Activated CD8-positive, alpha-beta memory T cell treated with anti-CD3 and anti-CD28 coated beads, Interleukin-2, amount 10 ng/mL, durations not matched to agents 7 days and 5 days (primary cell): ENCODE results near the gene DIS3L2. TPM values are rescaled to one million over a fixed set of nuclear protein-coding genes. Genes with fewer than 3 reads are reported as not detected.

Experiments
- ATAC-seq: fragments of 150-1000 bp; cut with Tn5 transposase; one replicate; pipeline ENCODE4 v1.10.0; 2021; ENCODE audit warnings: moderate library complexity
- CTCF ChIA-PET: fragments of 350-600 bp; sonication (Branson Sonifier 250); formaldehyde crosslinking; loops from one replicate; lab custom pipeline; 2021; ENCODE audit warnings: antibody characterized with exemption; lab: Charles Lee
- DNase-seq: peaks from one replicate; pipeline ENCODE4 v3.0.0-alpha.2; 2020
- H3K27ac Mint-ChIP-seq: one replicate; pipeline ENCODE4 v1.8.0; 2021; ENCODE audit warnings: mild to moderate bottlenecking, mixed read lengths
- H3K27me3 Mint-ChIP-seq: one replicate; pipeline ENCODE4 v1.8.0; 2021; ENCODE audit warnings: mixed read lengths
- H3K36me3 Mint-ChIP-seq: one replicate; pipeline ENCODE4 v1.8.0; 2021; ENCODE audit warnings: mild to moderate bottlenecking, mixed read lengths
- H3K4me1 Mint-ChIP-seq: one replicate; pipeline ENCODE4 v1.8.0; 2021; ENCODE audit warnings: mixed read lengths
- H3K4me3 Mint-ChIP-seq: one replicate; pipeline ENCODE4 v1.8.0; 2021; ENCODE audit warnings: mild to moderate bottlenecking, moderate library complexity, mixed read lengths
- H3K9me3 Mint-ChIP-seq: one replicate; pipeline ENCODE4 v1.8.0; 2022; ENCODE audit warnings: low read depth, mixed read lengths
- total RNA-seq, 2 experiments: library from RNA; stranded (reverse); gene quantifications; one replicate each; pipeline ENCODE4 v1.2.3, GENCODE V29; 2021

Gene DIS3L2
- total RNA-seq, 2 experiments from 2014 or later = 25.4 to 39.4 TPM

- H3K4me1 Mint-ChIP-seq = peaks cover 9% of the 10 kb centered on the region
- no peak overlapping the region for H3K27ac Mint-ChIP-seq
- CTCF ChIA-PET = interaction anchor here (0.8 to 15.4 kb wide), 13 partner anchors 11 to 598 kb away, joined by 3 to 153 read pairs (median 6); no protein-coding TSS in a partner anchor
- H3K4me3 Mint-ChIP-seq = no peak overlapping the region
- H3K36me3 Mint-ChIP-seq = no peaks in the 10 kb centered on the region
- peaks cover 53% of the 10 kb centered on the region for H3K27me3 Mint-ChIP-seq
- H3K9me3 Mint-ChIP-seq = no peaks in the 10 kb centered on the region
- DNase-seq (no peak), ATAC-seq (no peak)
Measured at GRCh38 chr2:231923951-231924888, 37.3 kb upstream of the DIS3L2 start.

DNA sequence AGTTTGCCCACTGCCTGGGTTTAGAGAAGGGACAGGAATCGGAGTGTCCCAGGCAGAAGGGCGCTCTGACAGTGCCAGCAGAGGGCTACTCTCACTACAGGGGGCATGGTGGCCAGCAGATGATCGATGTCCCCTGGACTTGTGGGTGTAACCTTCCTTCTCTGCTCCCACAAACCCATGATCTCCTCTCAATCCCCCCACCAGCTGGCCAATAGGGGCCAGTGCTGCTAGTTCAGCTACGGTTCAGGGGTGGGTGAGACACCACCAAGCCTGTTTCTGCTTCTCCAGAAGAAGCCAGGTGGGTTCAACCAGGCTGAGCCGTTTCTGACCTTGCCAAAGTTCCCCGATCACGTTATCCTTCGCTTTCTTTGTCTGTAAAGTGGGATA, 36.6 kb upstream of the DIS3L2 start:
- Mint-ChIP-seq H3K4me3 (no peak overlapping the region), H3K4me1 (peaks cover 9% of the 10 kb centered on the region), H3K27ac (no peak overlapping the region), H3K27me3 (peaks cover 53% of the 10 kb centered on the region), H3K9me3 (no peaks in the 10 kb centered on the region), H3K36me3 (no peaks in the 10 kb centered on the region)
- peak; percentile 3 for ATAC-seq
- CTCF ChIA-PET = interaction anchor here (1.0 to 15.4 kb wide), 18 partner anchors 8 to 606 kb away, joined by 3 to 153 read pairs (median 6); no protein-coding TSS in a partner anchor
- DNase-seq = no peak

DNA sequence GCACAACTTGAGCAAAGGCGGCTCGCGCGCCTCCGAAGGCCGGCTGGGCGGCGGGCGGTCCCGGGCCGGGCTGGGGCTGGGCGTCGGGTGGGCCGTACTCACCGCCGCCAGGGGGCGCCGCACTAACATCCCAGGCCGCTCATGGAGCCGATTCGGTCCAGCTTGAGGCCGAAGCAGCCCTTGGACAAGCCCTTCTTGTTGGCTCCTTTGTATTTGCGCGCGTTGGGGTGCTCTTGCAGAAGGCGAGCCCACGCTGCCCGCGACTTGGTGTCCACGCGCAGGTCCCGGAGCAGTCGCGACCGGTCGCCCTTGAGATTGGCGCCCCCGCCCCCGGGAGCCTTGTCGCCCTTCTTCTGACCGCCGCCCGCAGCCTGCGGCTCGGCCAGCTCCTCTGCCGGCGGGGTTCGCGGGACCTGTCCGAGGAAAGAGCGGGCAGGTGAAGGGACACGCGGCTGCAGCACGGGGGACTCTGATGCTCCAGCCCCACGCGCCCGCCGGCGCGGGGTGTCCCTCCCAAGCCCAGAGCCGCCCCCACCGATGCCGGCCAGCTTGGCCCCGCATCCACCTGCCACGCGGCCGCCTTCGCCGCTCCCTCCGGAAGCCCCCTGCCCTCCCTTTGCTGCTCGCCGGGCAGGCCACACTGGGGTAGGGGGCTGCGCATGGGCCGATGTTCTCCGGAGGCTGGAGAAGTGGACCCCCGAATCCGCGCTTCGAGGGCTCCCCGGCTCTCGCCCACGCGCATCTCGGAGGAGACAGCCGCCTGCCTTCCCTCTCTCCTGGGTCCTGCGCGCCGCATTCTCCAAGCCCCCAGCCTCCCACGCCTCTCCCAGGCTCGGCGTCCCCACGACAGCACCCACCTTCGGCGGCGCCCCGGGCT, 36.0 kb upstream of the DIS3L2 start:
- DNase-seq = peak; percentile 73
- Mint-ChIP-seq H3K27ac (no peak overlapping the region), H3K27me3 (peaks cover 53% of the 10 kb centered on the region), H3K4me3 (peak overlapping the region; percentile 43), H3K9me3 (no peaks in the 10 kb centered on the region), H3K36me3 (no peaks in the 10 kb centered on the region), H3K4me1 (peaks cover 9% of the 10 kb centered on the region)
- ATAC-seq = peak; percentile 73
- CTCF ChIA-PET = interaction anchor here (0.7 to 15.4 kb wide), 24 partner anchors 9 to 605 kb away, joined by 3 to 153 read pairs (median 4); no protein-coding TSS in a partner anchor

- CTCF ChIA-PET = interaction anchor here (0.6 to 15.4 kb wide), 22 partner anchors 9 to 605 kb away, joined by 3 to 153 read pairs (median 4); no protein-coding TSS in a partner anchor
- Mint-ChIP-seq H3K27ac (no peak within 1 kb of the TSS), H3K4me1 (peaks cover 9% of the 10 kb centered on the region), H3K4me3 (peak within 1 kb of the TSS; percentile 48), H3K27me3 (peaks cover 50% of the 10 kb centered on the region), H3K9me3 (no peaks in the 10 kb centered on the region), H3K36me3 (no peaks in the 10 kb centered on the region)
- DNase-seq = peak; percentile 74
- peak; percentile 82 for ATAC-seq
Measured at GRCh38 chr2:231926180-231926741, 35.3 kb upstream of the DIS3L2 start, which contains the start of gene NPPC. NPPC (minus strand) TSS chr2:231926396; CDS start chr2:231926249, 147 bp downstream.

- H3K9me3 Mint-ChIP-seq = no peaks in the 10 kb centered on the region
- CTCF ChIA-PET = interaction anchor here (0.6 to 15.4 kb wide), 11 partner anchors 214 to 512 kb away, joined by 3 to 153 read pairs (median 6); no protein-coding TSS in a partner anchor
- H3K4me3 Mint-ChIP-seq = peak overlapping the region; percentile 48
- peaks cover 9% of the 10 kb centered on the region for H3K4me1 Mint-ChIP-seq
- H3K27me3 Mint-ChIP-seq = peaks cover 52% of the 10 kb centered on the region
- DNase-seq (peak; percentile 57), ATAC-seq (no peak)
- no peaks in the 10 kb centered on the region for H3K36me3 Mint-ChIP-seq
- H3K27ac Mint-ChIP-seq = no peak overlapping the region
Measured at GRCh38 chr2:231926761-231927565, 34.5 kb upstream of the DIS3L2 start.

- DNase-seq (no peak), ATAC-seq (no peak)
- H3K27me3 Mint-ChIP-seq = peaks cover 52% of the 10 kb centered on the region
- no peaks in the 10 kb centered on the region for H3K9me3 Mint-ChIP-seq
- H3K27ac Mint-ChIP-seq = no peak overlapping the region
- peaks cover 9% of the 10 kb centered on the region for H3K4me1 Mint-ChIP-seq
- CTCF ChIA-PET = interaction anchor here (1.5 to 15.4 kb wide), 4 partner anchors 27 to 396 kb away, joined by 3 to 153 read pairs (median 12); no protein-coding TSS in a partner anchor
- no peaks in the 10 kb centered on the region for H3K36me3 Mint-ChIP-seq
- no peak overlapping the region for H3K4me3 Mint-ChIP-seq
Measured at GRCh38 chr2:231927566-231927890, 34.0 kb upstream of the DIS3L2 start.

DNA sequence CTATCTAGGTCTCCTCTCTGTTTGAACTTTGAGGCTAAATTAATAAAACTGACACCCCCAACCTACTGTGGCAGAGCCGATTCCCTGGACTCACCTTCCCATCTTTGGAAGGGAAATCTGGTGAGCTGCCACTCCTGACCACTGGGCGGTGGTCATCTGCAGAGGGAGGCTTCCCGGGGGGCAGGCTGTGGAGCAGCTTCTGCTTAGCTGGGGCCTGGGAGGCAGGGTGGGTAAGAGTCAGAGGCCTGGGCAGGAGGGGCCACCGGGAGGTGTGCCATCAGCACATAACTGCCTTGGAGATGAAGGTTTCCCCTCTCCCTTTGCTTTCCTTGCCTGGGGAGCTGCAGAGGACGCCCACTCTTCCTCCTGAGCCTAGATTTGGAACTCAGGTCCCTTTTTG, 33.0 kb upstream of the DIS3L2 start:
- no peaks in the 10 kb centered on the region for H3K9me3 Mint-ChIP-seq
- DNase-seq (peak; percentile 37), ATAC-seq (no peak)
- CTCF ChIA-PET = interaction anchor here (1.1 to 15.4 kb wide), 6 partner anchors 13 to 396 kb away, joined by 3 to 153 read pairs (median 3); no protein-coding TSS in a partner anchor
- H3K36me3 Mint-ChIP-seq = no peaks in the 10 kb centered on the region
- H3K4me1 Mint-ChIP-seq = peaks cover 9% of the 10 kb centered on the region
- H3K27ac Mint-ChIP-seq = no peak overlapping the region
- no peak overlapping the region for H3K4me3 Mint-ChIP-seq
- peaks cover 49% of the 10 kb centered on the region for H3K27me3 Mint-ChIP-seq

GRCh38 chr2:231928901-231929725, 32.4 kb upstream of the DIS3L2 start:
- ATAC-seq (no peak), DNase-seq (peak; percentile 36)
- Mint-ChIP-seq H3K27ac (no peak overlapping the region), H3K4me1 (peaks cover 9% of the 10 kb centered on the region), H3K36me3 (no peaks in the 10 kb centered on the region), H3K4me3 (no peak overlapping the region), H3K9me3 (no peaks in the 10 kb centered on the region), H3K27me3 (peaks cover 42% of the 10 kb centered on the region)
- CTCF ChIA-PET = interaction anchor here (1.1 to 15.4 kb wide), 7 partner anchors 12 to 395 kb away, joined by 3 to 153 read pairs (median 3); no protein-coding TSS in a partner anchor

DNA sequence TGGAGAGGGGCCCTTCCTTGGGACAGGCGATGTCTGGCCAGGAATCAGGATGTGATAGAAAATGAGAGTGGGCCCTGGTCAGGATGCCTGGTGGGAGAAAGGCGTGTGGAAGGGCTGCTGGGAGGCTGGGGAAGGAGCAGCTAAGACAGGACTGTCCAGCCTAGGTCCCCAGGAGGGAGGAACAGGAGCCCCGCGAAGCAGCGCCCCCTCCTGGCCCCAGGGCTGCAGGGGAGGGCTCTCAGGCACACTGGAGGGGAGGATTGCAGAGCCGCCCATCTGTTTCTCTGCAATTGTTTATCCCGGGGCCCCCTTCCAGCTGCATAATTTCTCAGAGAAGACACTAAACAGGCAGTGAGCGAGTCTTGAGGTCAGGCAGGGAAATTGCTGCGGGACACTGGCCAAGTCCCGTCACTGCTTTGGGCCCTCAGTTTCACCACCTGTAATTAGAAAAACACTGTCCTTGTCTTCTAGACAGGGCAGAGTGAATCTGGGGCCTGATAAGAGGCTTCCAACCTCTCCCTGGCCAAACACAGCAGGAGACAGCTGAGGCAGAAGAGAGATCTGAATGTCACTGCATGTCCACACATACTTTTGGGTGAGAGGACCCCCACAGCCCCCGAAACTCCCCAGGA, 31.4 kb upstream of the DIS3L2 start:
- ATAC-seq (no peak), DNase-seq (peak; percentile 42)

GRCh38 chr2:231930593-231931281, 30.8 kb upstream of the DIS3L2 start:
- H3K36me3 Mint-ChIP-seq = no peaks in the 10 kb centered on the region
- ATAC-seq (no peak), DNase-seq (peak; percentile 35)
- H3K9me3 Mint-ChIP-seq = no peaks in the 10 kb centered on the region
- no peak overlapping the region for H3K4me3 Mint-ChIP-seq
- peaks cover 33% of the 10 kb centered on the region for H3K27me3 Mint-ChIP-seq
- CTCF ChIA-PET = interaction anchor here (1.1 kb wide), 1 partner anchor 9 kb away, joined by 3 read pairs; no protein-coding TSS in a partner anchor
- peaks cover 8% of the 10 kb centered on the region for H3K4me1 Mint-ChIP-seq
- no peak overlapping the region for H3K27ac Mint-ChIP-seq

More for the DNA sequence above, 31.4 kb upstream of the DIS3L2 start:
- Mint-ChIP-seq H3K36me3 (no peaks in the 10 kb centered on the region), H3K9me3 (no peaks in the 10 kb centered on the region), H3K4me3 (no peak overlapping the region), H3K27ac (no peak overlapping the region), H3K27me3 (peaks cover 33% of the 10 kb centered on the region), H3K4me1 (peaks cover 8% of the 10 kb centered on the region)
- CTCF ChIA-PET = interaction anchor here (1.2 to 15.4 kb wide), 3 partner anchors 209 to 394 kb away, joined by 3 to 153 read pairs (median 5); no protein-coding TSS in a partner anchor
